ENCODE measurements around the gene DNAJC15.

Gene DNAJC15

DNA sequence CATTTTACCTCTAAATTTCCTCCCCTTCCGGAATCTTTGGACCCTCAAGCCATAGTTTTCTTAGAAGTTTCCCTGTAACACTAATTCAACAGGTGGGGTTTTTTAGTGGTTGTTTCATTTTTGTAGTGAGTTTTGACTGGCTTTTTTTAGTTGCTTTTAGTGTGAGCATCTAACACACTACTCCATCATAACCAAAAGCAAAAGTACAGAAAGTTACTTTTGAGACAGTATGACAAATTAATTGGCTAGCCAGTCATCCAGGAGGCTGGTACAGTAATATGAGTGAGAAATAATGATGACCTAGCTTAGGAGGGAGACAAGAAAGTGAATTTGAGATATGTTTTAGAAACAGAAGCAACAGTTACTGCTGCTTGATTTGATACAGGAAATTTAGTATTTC is 71.5 kb downstream of the DNAJC15 start:
- no peak overlapping the region for H3K27ac ChIP-seq (ENCODE audit: low read depth, low read length)
- no peaks in the 10 kb centered on the region for H3K4me1 ChIP-seq (ENCODE audit: control insufficient read depth in 1 of 2, insufficient read depth in 2 of 2, low read length in 2 of 2)
- no peak overlapping the region for H3K4me3 ChIP-seq (ENCODE audit: low read depth in 1 of 2, low read length in 2 of 2)
- H3K9ac ChIP-seq (ENCODE audit: low read depth in 1 of 2, low read length in 2 of 2): no peak overlapping the region
- H3K9me3 ChIP-seq (ENCODE audit: control insufficient read depth in 1 of 2, low read length in 2 of 2): no peaks in the 10 kb centered on the region
- H3K36me3 ChIP-seq (ENCODE audit: control insufficient read depth in 1 of 2, insufficient read depth in 2 of 2, low read length in 2 of 2): no peaks in the 10 kb centered on the region
- no peaks in the 10 kb centered on the region for H3K27me3 ChIP-seq (ENCODE audit: control insufficient read depth in 1 of 2, insufficient read depth in 2 of 2, low read length in 2 of 2)

DNA sequence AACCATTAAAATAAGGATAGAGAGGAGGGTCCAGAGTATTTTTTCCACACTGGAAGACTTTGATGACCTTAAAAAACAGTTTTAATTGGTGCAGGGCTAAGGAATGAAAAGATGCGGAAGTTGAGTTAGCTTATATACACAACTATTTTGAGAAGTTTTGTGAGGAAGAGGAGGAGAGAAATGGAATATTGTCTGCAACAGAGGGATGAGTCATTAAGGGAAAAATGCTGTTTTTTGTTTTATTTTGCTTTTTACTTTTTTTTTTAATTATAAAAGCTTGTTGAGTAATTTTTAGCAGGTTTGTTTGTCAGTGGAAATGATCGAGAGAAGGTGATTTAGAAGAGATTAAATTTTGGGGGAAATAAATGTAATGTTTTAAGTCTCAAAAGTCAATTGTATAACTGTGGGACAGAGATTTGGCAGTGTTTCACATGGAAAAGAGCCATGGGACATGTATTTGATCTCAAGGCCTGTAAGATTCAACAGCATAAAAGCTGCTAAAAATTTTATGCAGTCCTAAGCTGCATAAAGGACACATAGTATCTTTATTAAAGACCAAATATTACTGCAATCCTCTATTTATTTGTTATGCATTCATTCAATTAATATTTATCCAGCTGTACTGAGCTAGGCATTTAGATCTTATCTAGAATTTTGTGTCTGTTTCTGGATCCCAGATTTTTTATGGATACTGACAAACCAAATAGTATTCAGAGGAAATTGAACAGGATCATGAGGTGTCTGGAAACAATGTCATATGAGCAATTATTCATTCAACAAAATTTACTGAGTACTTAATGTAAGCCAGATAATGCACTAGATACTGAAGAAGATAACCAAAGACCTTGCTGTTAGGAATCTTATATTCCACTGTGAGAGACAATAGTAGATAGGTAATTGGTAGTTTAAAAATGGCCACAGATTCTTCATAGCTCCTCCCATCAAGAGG is 72.7 kb downstream of the DNAJC15 start:
- Histone ChIP-seq H3K27me3 (ENCODE audit: control insufficient read depth in 1 of 2, insufficient read depth in 2 of 2, low read length in 2 of 2) (no peaks in the 10 kb centered on the region), H3K4me1 (ENCODE audit: control insufficient read depth in 1 of 2, insufficient read depth in 2 of 2, low read length in 2 of 2) (no peaks in the 10 kb centered on the region), H3K9ac (ENCODE audit: low read depth in 1 of 2, low read length in 2 of 2) (no peak overlapping the region), H3K9me3 (ENCODE audit: control insufficient read depth in 1 of 2, low read length in 2 of 2) (peaks cover 0 to 2% of the 10 kb centered on the region in 2 donors), H3K4me3 (ENCODE audit: low read depth in 1 of 2, low read length in 2 of 2) (no peak overlapping the region), H3K27ac (ENCODE audit: low read depth, low read length) (no peak overlapping the region), H3K36me3 (ENCODE audit: control insufficient read depth in 1 of 2, insufficient read depth in 2 of 2, low read length in 2 of 2) (no peaks in the 10 kb centered on the region)

DNA sequence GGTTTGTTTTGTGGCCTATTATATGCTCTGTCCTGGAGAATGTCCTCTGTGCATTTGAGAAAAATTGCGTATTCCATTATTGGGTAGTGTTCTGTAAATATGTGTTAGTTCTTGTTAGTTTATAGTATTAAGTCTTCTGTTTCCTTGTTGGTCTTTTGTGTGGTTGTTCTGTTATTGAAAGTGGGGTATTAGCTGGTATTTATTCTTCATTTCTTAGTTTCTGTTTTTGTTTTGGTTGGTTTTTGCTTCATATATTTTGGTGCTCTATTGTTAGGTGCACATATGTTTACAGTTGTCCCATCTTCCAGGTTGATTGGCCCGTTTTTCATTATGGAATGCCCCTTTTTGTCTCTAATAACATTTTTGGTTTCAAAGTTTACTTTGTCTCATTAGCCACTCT is 77.3 kb downstream of the DNAJC15 start:
- no peaks in the 10 kb centered on the region for H3K4me1 ChIP-seq (ENCODE audit: control insufficient read depth in 1 of 2, insufficient read depth in 2 of 2, low read length in 2 of 2)
- H3K27ac ChIP-seq (ENCODE audit: low read depth, low read length): no peak overlapping the region
- H3K4me3 ChIP-seq (ENCODE audit: low read depth in 1 of 2, low read length in 2 of 2): no peak overlapping the region
- peaks cover 0 to 3% of the 10 kb centered on the region in 2 donors for H3K9me3 ChIP-seq (ENCODE audit: control insufficient read depth in 1 of 2, low read length in 2 of 2)
- no peak overlapping the region for H3K9ac ChIP-seq (ENCODE audit: low read depth in 1 of 2, low read length in 2 of 2)
- H3K27me3 ChIP-seq (ENCODE audit: control insufficient read depth in 1 of 2, insufficient read depth in 2 of 2, low read length in 2 of 2): no peaks in the 10 kb centered on the region
- H3K36me3 ChIP-seq (ENCODE audit: control insufficient read depth in 1 of 2, insufficient read depth in 2 of 2, low read length in 2 of 2): no peaks in the 10 kb centered on the region

DNA sequence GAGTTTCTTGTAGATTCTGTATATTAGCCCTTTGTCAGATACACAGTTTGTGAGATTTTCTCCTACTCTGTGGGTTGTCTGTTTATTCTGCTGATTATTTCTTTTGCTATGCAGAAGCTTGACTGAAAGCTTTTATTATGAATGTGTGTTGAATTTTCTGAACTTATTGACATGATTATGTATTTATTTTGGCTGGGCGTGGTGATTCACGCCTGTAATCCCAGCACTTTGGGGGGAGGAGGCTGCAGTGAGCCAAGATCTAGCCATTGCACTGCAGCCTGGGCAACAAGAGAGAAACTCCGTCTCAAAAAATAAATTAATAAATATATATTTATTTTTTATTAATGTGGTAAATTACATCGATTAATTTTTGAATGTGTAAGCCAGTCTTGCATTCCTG is 78.9 kb downstream of the DNAJC15 start:
- H3K9me3 ChIP-seq (ENCODE audit: control insufficient read depth in 1 of 2, low read length in 2 of 2): peaks cover 0 to 3% of the 10 kb centered on the region in 2 donors
- H3K27me3 ChIP-seq (ENCODE audit: control insufficient read depth in 1 of 2, insufficient read depth in 2 of 2, low read length in 2 of 2): no peaks in the 10 kb centered on the region
- no peaks in the 10 kb centered on the region for H3K36me3 ChIP-seq (ENCODE audit: control insufficient read depth in 1 of 2, insufficient read depth in 2 of 2, low read length in 2 of 2)
- no peak overlapping the region for H3K4me3 ChIP-seq (ENCODE audit: low read depth in 1 of 2, low read length in 2 of 2)
- H3K9ac ChIP-seq (ENCODE audit: low read depth in 1 of 2, low read length in 2 of 2): no peak overlapping the region
- H3K4me1 ChIP-seq (ENCODE audit: control insufficient read depth in 1 of 2, insufficient read depth in 2 of 2, low read length in 2 of 2): peaks cover 0 to 3% of the 10 kb centered on the region in 2 donors
- no peak overlapping the region for H3K27ac ChIP-seq (ENCODE audit: low read depth, low read length)

DNA sequence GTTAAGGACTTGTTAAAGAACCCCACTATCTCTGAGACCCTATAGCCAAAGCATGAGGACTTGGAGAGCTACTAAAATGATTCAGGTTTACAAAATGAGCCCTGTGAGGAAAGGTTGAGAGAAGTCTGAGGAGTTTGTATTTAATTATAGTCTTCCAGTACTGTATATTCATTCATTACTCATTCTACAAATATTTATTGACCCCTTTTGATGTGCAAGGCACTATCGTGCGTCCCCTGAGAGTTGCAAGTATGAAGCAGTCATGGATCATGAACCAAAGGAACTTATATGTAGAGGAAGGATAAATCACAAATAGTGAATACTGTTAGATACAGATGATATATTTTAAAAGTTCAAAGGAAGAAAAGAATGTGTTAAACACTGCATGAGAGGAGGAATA is 84.4 kb downstream of the DNAJC15 start:
- H3K9ac ChIP-seq (ENCODE audit: low read depth in 1 of 2, low read length in 2 of 2): no peak overlapping the region
- H3K27me3 ChIP-seq (ENCODE audit: control insufficient read depth in 1 of 2, insufficient read depth in 2 of 2, low read length in 2 of 2): no peaks in the 10 kb centered on the region
- no peak overlapping the region for H3K27ac ChIP-seq (ENCODE audit: low read depth, low read length)
- H3K4me3 ChIP-seq (ENCODE audit: low read depth in 1 of 2, low read length in 2 of 2): no peak overlapping the region
- peaks cover 6 to 21% of the 10 kb centered on the region in 2 donors for H3K4me1 ChIP-seq (ENCODE audit: control insufficient read depth in 1 of 2, insufficient read depth in 2 of 2, low read length in 2 of 2)
- no peaks in the 10 kb centered on the region for H3K36me3 ChIP-seq (ENCODE audit: control insufficient read depth in 1 of 2, insufficient read depth in 2 of 2, low read length in 2 of 2)
- no peaks in the 10 kb centered on the region for H3K9me3 ChIP-seq (ENCODE audit: control insufficient read depth in 1 of 2, low read length in 2 of 2)

DNA sequence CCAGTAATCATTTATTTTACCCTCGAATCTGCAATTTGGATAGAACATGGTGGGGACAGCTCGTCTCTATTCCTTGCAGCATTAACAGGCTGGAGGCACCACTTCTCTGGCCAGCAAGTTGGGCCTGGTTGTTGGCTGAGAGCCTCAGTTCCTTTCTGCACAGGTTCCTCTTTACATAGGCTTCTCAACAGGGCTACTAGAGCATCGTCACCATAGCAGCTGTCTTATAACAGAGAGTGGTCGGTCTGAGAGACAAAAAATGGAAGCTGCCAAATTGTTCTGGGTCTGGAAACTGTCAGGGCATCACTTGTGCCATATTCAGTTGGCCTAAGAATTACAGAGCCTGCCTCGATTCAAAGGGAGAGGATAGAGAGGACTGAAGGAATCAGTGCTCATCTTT is 86.7 kb downstream of the DNAJC15 start:
- Histone ChIP-seq H3K27ac (ENCODE audit: low read depth, low read length) (no peak overlapping the region), H3K9me3 (ENCODE audit: control insufficient read depth in 1 of 2, low read length in 2 of 2) (no peaks in the 10 kb centered on the region), H3K4me3 (ENCODE audit: low read depth in 1 of 2, low read length in 2 of 2) (no peak overlapping the region), H3K36me3 (ENCODE audit: control insufficient read depth in 1 of 2, insufficient read depth in 2 of 2, low read length in 2 of 2) (no peaks in the 10 kb centered on the region), H3K4me1 (ENCODE audit: control insufficient read depth in 1 of 2, insufficient read depth in 2 of 2, low read length in 2 of 2) (peaks cover 6 to 21% of the 10 kb centered on the region in 2 donors), H3K9ac (ENCODE audit: low read depth in 1 of 2, low read length in 2 of 2) (no peak overlapping the region), H3K27me3 (ENCODE audit: control insufficient read depth in 1 of 2, insufficient read depth in 2 of 2, low read length in 2 of 2) (no peaks in the 10 kb centered on the region)

DNA sequence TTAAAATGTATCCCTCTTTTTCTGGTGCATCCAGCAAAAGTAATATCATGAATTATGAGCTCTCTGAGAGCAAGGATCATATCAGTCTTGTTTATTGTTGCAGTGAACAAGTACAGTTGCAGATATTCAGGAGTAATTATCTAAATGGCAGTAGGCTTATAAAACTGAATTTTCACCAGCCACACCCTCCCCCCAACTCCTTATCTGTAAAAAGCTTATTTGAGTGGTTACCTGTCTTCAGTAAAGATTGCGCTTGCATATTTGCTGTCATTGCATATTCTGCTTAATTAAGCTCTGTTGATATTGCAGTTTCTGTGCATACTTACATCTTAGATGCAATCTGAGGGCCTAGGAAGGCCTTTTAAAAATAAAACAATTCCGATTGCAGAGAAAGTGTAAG is 87.3 kb downstream of the DNAJC15 start:
- H3K9me3 ChIP-seq (ENCODE audit: control insufficient read depth in 1 of 2, low read length in 2 of 2): no peaks in the 10 kb centered on the region
- no peak overlapping the region for H3K9ac ChIP-seq (ENCODE audit: low read depth in 1 of 2, low read length in 2 of 2)
- H3K27ac ChIP-seq (ENCODE audit: low read depth, low read length): no peak overlapping the region
- no peak overlapping the region for H3K4me3 ChIP-seq (ENCODE audit: low read depth in 1 of 2, low read length in 2 of 2)
- no peaks in the 10 kb centered on the region for H3K27me3 ChIP-seq (ENCODE audit: control insufficient read depth in 1 of 2, insufficient read depth in 2 of 2, low read length in 2 of 2)
- H3K36me3 ChIP-seq (ENCODE audit: control insufficient read depth in 1 of 2, insufficient read depth in 2 of 2, low read length in 2 of 2): no peaks in the 10 kb centered on the region
- peaks cover 6 to 21% of the 10 kb centered on the region in 2 donors for H3K4me1 ChIP-seq (ENCODE audit: control insufficient read depth in 1 of 2, insufficient read depth in 2 of 2, low read length in 2 of 2)

DNA sequence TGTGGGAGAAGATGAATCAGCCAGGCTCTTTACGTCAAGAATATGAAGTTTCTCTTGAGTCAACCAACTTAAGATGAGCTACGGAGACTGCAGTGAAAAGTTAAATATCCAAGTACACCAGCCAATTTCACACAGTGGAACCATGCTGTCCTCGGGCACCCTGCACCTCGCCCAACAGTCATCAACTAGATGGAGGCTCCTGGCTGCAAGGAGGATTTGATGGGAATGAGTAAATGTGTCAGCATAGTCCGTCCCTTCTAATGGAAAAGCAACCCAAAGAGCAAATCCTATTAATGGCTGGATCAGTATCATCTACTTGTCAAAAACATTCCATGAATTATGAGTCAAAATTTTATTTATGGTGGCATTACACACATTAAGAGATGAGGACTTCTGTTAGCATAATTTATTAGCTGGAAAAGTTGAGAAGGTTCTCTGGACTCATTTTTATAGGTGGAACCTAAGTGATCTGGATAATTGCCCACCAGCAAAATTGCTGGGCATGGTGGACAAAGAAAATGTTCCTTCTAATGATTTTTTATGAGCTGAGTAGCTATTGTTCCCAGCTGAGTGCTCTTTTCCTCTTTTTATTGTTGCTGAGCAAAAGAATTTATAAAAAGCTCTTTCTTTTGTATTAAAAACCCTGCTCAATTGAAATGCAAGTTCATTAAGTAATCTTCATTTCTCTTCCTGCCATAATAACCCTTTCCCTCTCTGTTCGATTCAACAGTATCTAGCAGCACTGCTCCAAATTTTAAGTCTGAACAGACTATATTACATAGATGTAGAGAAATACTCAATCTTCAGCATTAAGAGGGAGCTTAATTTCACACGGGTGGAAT is 88.4 kb downstream of the DNAJC15 start:
- Histone ChIP-seq H3K4me1 (ENCODE audit: control insufficient read depth in 1 of 2, insufficient read depth in 2 of 2, low read length in 2 of 2) (peaks cover 6 to 18% of the 10 kb centered on the region in 2 donors), H3K9me3 (ENCODE audit: control insufficient read depth in 1 of 2, low read length in 2 of 2) (no peaks in the 10 kb centered on the region), H3K27me3 (ENCODE audit: control insufficient read depth in 1 of 2, insufficient read depth in 2 of 2, low read length in 2 of 2) (no peaks in the 10 kb centered on the region), H3K4me3 (ENCODE audit: low read depth in 1 of 2, low read length in 2 of 2) (no peak overlapping the region), H3K36me3 (ENCODE audit: control insufficient read depth in 1 of 2, insufficient read depth in 2 of 2, low read length in 2 of 2) (no peaks in the 10 kb centered on the region), H3K27ac (ENCODE audit: low read depth, low read length) (no peak overlapping the region), H3K9ac (ENCODE audit: low read depth in 1 of 2, low read length in 2 of 2) (no peak overlapping the region)

DNA sequence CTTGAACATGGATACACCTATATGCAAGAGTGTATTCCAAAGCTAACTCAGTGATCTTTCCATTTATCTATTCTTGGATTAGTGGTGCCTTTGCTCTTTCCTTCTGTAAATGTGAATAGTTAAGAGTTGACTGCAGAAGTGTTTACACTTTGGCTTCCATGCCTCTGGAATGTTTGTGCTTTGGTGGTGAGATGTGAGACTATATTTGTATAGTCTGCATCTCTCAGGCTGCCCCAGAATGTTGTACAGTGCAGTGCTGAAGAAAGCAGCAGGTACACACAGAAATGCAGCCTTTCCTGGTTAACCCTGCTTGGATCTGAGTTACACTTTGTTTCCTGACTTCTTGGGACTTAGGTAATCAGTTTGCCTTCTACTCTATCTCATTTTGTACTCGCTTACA is 90.2 kb downstream of the DNAJC15 start:
- H3K4me3 ChIP-seq (ENCODE audit: low read depth in 1 of 2, low read length in 2 of 2): no peak overlapping the region
- no peaks in the 10 kb centered on the region for H3K9me3 ChIP-seq (ENCODE audit: control insufficient read depth in 1 of 2, low read length in 2 of 2)
- no peak overlapping the region for H3K9ac ChIP-seq (ENCODE audit: low read depth in 1 of 2, low read length in 2 of 2)
- H3K27me3 ChIP-seq (ENCODE audit: control insufficient read depth in 1 of 2, insufficient read depth in 2 of 2, low read length in 2 of 2): no peaks in the 10 kb centered on the region
- no peak overlapping the region for H3K27ac ChIP-seq (ENCODE audit: low read depth, low read length)
- no peaks in the 10 kb centered on the region for H3K36me3 ChIP-seq (ENCODE audit: control insufficient read depth in 1 of 2, insufficient read depth in 2 of 2, low read length in 2 of 2)
- H3K4me1 ChIP-seq (ENCODE audit: control insufficient read depth in 1 of 2, insufficient read depth in 2 of 2, low read length in 2 of 2): peaks cover 6 to 12% of the 10 kb centered on the region in 2 donors

DNA sequence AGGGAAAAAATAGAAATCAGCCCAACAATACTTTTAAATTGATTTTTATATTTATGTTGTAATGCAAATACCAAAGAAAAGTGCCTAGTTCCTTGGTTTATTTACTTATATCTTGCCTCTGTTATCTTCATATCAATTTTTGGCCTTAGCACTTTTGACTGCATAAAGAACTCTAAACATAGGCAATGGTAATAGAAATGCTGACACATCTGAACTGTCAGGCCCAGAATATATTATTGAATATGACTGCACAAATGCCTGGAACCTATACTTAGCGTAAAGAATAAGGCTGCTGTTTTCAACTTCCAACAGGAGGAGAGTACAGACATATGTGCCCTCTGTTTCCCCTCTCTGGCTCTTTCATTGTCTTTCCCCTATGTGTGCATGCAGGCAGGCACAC is 91.1 kb downstream of the DNAJC15 start:
- Histone ChIP-seq H3K36me3 (ENCODE audit: control insufficient read depth in 1 of 2, insufficient read depth in 2 of 2, low read length in 2 of 2) (no peaks in the 10 kb centered on the region), H3K9ac (ENCODE audit: low read depth in 1 of 2, low read length in 2 of 2) (no peak overlapping the region), H3K9me3 (ENCODE audit: control insufficient read depth in 1 of 2, low read length in 2 of 2) (no peaks in the 10 kb centered on the region), H3K27ac (ENCODE audit: low read depth, low read length) (no peak overlapping the region), H3K4me1 (ENCODE audit: control insufficient read depth in 1 of 2, insufficient read depth in 2 of 2, low read length in 2 of 2) (peaks cover 6 to 12% of the 10 kb centered on the region in 2 donors), H3K4me3 (ENCODE audit: low read depth in 1 of 2, low read length in 2 of 2) (no peak overlapping the region), H3K27me3 (ENCODE audit: control insufficient read depth in 1 of 2, insufficient read depth in 2 of 2, low read length in 2 of 2) (no peaks in the 10 kb centered on the region)

All from duodenal mucosa (tissue), 2 donors.